Right ventricle myocardium inferior (tissue), 1 donor: Measurements from ENCODE around the gene TNFAIP8. TPM values are rescaled to one million over a fixed set of nuclear protein-coding genes. Genes with fewer than 3 reads are reported as not detected.

Source experiments
- ATAC-seq: fragments of 200-7000 bp; cut with Tn5 transposase; one replicate; pipeline ENCODE4 v1.9.1; 2020; ENCODE audit warnings: mild to moderate bottlenecking, moderate library complexity
- DNase-seq: peaks from one replicate; pipeline ENCODE4 v3.0.0; 2021; ENCODE audit errors: missing footprints
- intact Hi-C: fragments of 100-400 bp; cut with DNase I; formaldehyde crosslinking; loops from one replicate; pipeline ENCODE4 v1.11.0; 2022
- total RNA-seq: library from RNA; stranded (reverse); fragmentation: NEBNext Ultra II Directional; extraction: Animal tissue kit (Norgen Biotek cat#: 25700); gene quantifications from one replicate; pipeline ENCODE4 v1.2.1, GENCODE V29; 2021
- donor health status: DM: no; HTN: yes; CAD: no; lungs with severe emphysema.

Gene TNFAIP8
- total RNA-seq, 1 donor from 2014 or later: 17.8 TPM

GRCh38 chr5:119324842-119325241 is 31.0 kb upstream of the TNFAIP8 start:
- no peak for DNase-seq
- intact Hi-C loops: no loop called here
- ATAC-seq: no peak

GRCh38 chr5:119327018-119327417 is 28.8 kb upstream of the TNFAIP8 start:
- intact Hi-C loops: no loop called here
- DNase-seq (no peak), ATAC-seq (no peak)

- ATAC-seq (no peak), DNase-seq (no peak)
- intact Hi-C loops: no loop called here
Measured at GRCh38 chr5:119328753-119329602, 26.8 kb upstream of the TNFAIP8 start.

GRCh38 chr5:119329666-119330065 is 26.2 kb upstream of the TNFAIP8 start:
- intact Hi-C loops: no loop called here
- no peak for ATAC-seq
- DNase-seq: no peak

- DNase-seq (no peak), ATAC-seq (no peak)
- intact Hi-C loops: no loop called here
Measured at GRCh38 chr5:119330367-119331183, 25.2 kb upstream of the TNFAIP8 start.

- DNase-seq (no peak), ATAC-seq (no peak)
- intact Hi-C loops: no loop called here
Measured at GRCh38 chr5:119331566-119332095, 24.2 kb upstream of the TNFAIP8 start.

- ATAC-seq (no peak), DNase-seq (no peak)
- intact Hi-C loops: no loop called here
Measured at GRCh38 chr5:119332208-119332607, 23.6 kb upstream of the TNFAIP8 start.

- DNase-seq (no peak), ATAC-seq (no peak)
- intact Hi-C loops: no loop called here
Measured at GRCh38 chr5:119332978-119333401, 22.8 kb upstream of the TNFAIP8 start.

- ATAC-seq (no peak), DNase-seq (no peak)
- intact Hi-C loops: no loop called here
Measured at GRCh38 chr5:119333421-119333851, 22.4 kb upstream of the TNFAIP8 start.

- DNase-seq (no peak), ATAC-seq (peak; percentile 12)
- intact Hi-C loops: loop anchor here (1.0 to 5.0 kb wide), 3 partner anchors 52 to 77 kb away; no protein-coding TSS in a partner anchor
Measured at GRCh38 chr5:119335261-119335677, 20.6 kb upstream of the TNFAIP8 start.

- no peak for DNase-seq
- intact Hi-C loops: loop anchor here (5.0 kb wide), 2 partner anchors 51 to 76 kb away; no protein-coding TSS in a partner anchor
- ATAC-seq: no peak
Measured at GRCh38 chr5:119336262-119336661, 19.6 kb upstream of the TNFAIP8 start.

GRCh38 chr5:119336845-119337580 is 18.8 kb upstream of the TNFAIP8 start:
- DNase-seq: no peak
- intact Hi-C loops: loop anchor here (5.0 kb wide), 2 partner anchors 50 to 75 kb away; no protein-coding TSS in a partner anchor
- no peak for ATAC-seq

- intact Hi-C loops: loop anchor here (5.0 kb wide), 2 partner anchors 49 to 74 kb away; no protein-coding TSS in a partner anchor
- DNase-seq: no peak
Measured at GRCh38 chr5:119338326-119338946, 17.4 kb upstream of the TNFAIP8 start.

GRCh38 chr5:119339344-119339743 is 16.5 kb upstream of the TNFAIP8 start:
- intact Hi-C loops: loop anchor here (5.0 kb wide), 2 partner anchors 48 to 73 kb away; no protein-coding TSS in a partner anchor
- ATAC-seq (no peak), DNase-seq (no peak)

More at GRCh38 chr5:119338326-119338946, 17.4 kb upstream of the TNFAIP8 start:
- no peak for ATAC-seq

- intact Hi-C loops: loop anchor here (5.0 kb wide), 2 partner anchors 47 to 72 kb away; no protein-coding TSS in a partner anchor
- no peak for ATAC-seq
- DNase-seq: no peak
Measured at GRCh38 chr5:119339965-119340364, 15.9 kb upstream of the TNFAIP8 start.

- intact Hi-C loops: no loop called here
- DNase-seq (no peak), ATAC-seq (no peak)
Measured at GRCh38 chr5:119340597-119341218, 15.1 kb upstream of the TNFAIP8 start.

GRCh38 chr5:119341452-119342349 is 14.1 kb upstream of the TNFAIP8 start:
- intact Hi-C loops: no loop called here
- DNase-seq: no peak
- ATAC-seq: no peak
